WTC11 (cell line): ENCODE data around the gene SAMD4A.

ENCODE experiments used
- NFE2L1 ChIP-seq: sonication (generic); formaldehyde crosslinking; IDR thresholded peaks from 2 replicates; pipeline ENCODE4 v1.8.1; 2023; ENCODE audit warnings: missing genetic modification reagents
- NR3C1 ChIP-seq: sonication (generic); formaldehyde crosslinking; conservative IDR thresholded peaks from 2 replicates; pipeline ENCODE4 v1.8.1; 2023; ENCODE audit warnings: low read depth, mild to moderate bottlenecking, missing genetic modification reagents
- ZNF512 ChIP-seq: sonication (generic); formaldehyde crosslinking; IDR thresholded peaks from 2 replicates; pipeline ENCODE4 v1.8.1; 2022; ENCODE audit warnings: missing genetic modification reagents, borderline replicate concordance

- TF ChIP-seq NFE2L1 (CRISPR knock-in tag) = no peak
- no peak for TF ChIP-seq ZNF512
- TF ChIP-seq NR3C1 = no peak
Observed at GRCh38 chr14:54686219-54686870, 119.4 kb downstream of the SAMD4A start.
